Small intestine (tissue), 7 donors: ENCODE data around the gene PRKCB. TPM values are rescaled to one million over a fixed set of nuclear protein-coding genes. Genes with fewer than 3 reads are reported as not detected.

Experiments used
- DNase-seq, 2 donors: peaks; one replicate each; pipeline versions ENCODE4 v3.0.0 to v3.0.0-alpha.2; 2013
- FAIRE-seq: peaks from 2 replicates; lab custom pipeline; 2012; peaks lifted over from hg19 to GRCh38; lab: Jason Lieb, UNC
- H3K27ac ChIP-seq, 3 donors: one replicate each; pipeline ENCODE4 v1.5.1; 2013; ENCODE audit warnings: low read length in 2 of 3, mild to moderate bottlenecking in 2 of 3, control low read depth in 1 of 3, inconsistent platforms in 1 of 3, low read depth in 1 of 3, moderate library complexity in 1 of 3
- H3K27me3 ChIP-seq, 3 donors: one replicate each; pipeline ENCODE4 v1.6.1; 2013; ENCODE audit warnings: low read length in 3 of 3, inconsistent platforms in 1 of 3; ENCODE audit not compliant: control insufficient read depth in 3 of 3, insufficient read depth in 3 of 3
- H3K36me3 ChIP-seq, 3 donors: one replicate each; pipeline ENCODE4 v1.6.1; 2013; ENCODE audit warnings: low read length in 3 of 3, inconsistent platforms in 1 of 3, low read depth in 1 of 3, mild to moderate bottlenecking in 1 of 3, moderate library complexity in 1 of 3; ENCODE audit not compliant: control insufficient read depth in 3 of 3, insufficient read depth in 2 of 3
- H3K4me1 ChIP-seq, 3 donors: one replicate each; pipeline ENCODE4 v1.6.1; 2013; ENCODE audit warnings: low read length in 2 of 3, inconsistent platforms in 1 of 3, low read depth in 1 of 3, mild to moderate bottlenecking in 1 of 3, moderate library complexity in 1 of 3; ENCODE audit not compliant: control insufficient read depth in 3 of 3, insufficient read depth in 2 of 3
- H3K4me3 ChIP-seq, 3 donors: one replicate each; pipeline ENCODE4 v1.5.1; 2013; ENCODE audit warnings: low read length in 3 of 3, control low read depth in 1 of 3, inconsistent platforms in 1 of 3, low read depth in 1 of 3, mild to moderate bottlenecking in 1 of 3, moderate library complexity in 1 of 3
- H3K9me3 ChIP-seq, 2 donors: one replicate each; pipeline ENCODE4 v1.6.1; 2013; ENCODE audit warnings: low read depth in 1 of 2, low read length in 1 of 2; ENCODE audit not compliant: control insufficient read depth in 2 of 2, insufficient read depth in 1 of 2
- WGBS, 3 donors: extraction: QIAGEN DNeasy Blood & Tissue Kit; methylation state at CpG; one replicate each; pipeline ENCODE4 v1.1.7; 2013; 5-methylcytosine and 5-hydroxymethylcytosine counted together
- polyA plus RNA-seq, 4 donors: library from polyadenylated mRNA; stranded (reverse) in 3 of 4; unstranded in 1 of 4; fragments of 200-250 nt in 3 of 4; fragments of 120-200 nt in 1 of 4; gene quantifications; one replicate each; pipeline versions ENCODE4 v1.2.1 to v1.2.3, GENCODE V29; 2013
- donor health status: healthy with polysubstance abuse.
- donor health status: control.
- donor health status: control.
- donor health status: Bipolar disorder and iron deficiency.
- donor health status: healthy.

The PRKCB gene
- polyA plus RNA-seq, 4 donors, result 2.3 to 5.1 (median 2.8) TPM

- H3K36me3 ChIP-seq, result no peaks in the 10 kb centered on the region
- no peaks in the 10 kb centered on the region for H3K9me3 ChIP-seq
- H3K27me3 ChIP-seq, result no peaks in the 10 kb centered on the region
- no peaks in the 10 kb centered on the region for H3K4me1 ChIP-seq
- FAIRE-seq, result no peak
- no peak overlapping the region for H3K4me3 ChIP-seq
- no peak for DNase-seq
- no peak overlapping the region for H3K27ac ChIP-seq
- 64 to 83% (median 78%) methylated on average over 4 of the region's 4 CpGs for WGBS, 3 donors
Measured at GRCh38 chr16:23999663-24000062, 163.9 kb downstream of the PRKCB start.

GRCh38 chr16:24001710-24002109, 165.9 kb downstream of the PRKCB start:
- FAIRE-seq (no peak), DNase-seq (no peak)
- 87 to 98% (median 88%) methylated on average over 1 of the region's 1 CpG for WGBS, 3 donors
- no peaks in the 10 kb centered on the region for H3K9me3 ChIP-seq
- no peak overlapping the region for H3K27ac ChIP-seq
- H3K4me1 ChIP-seq, result no peaks in the 10 kb centered on the region
- no peaks in the 10 kb centered on the region for H3K27me3 ChIP-seq
- H3K36me3 ChIP-seq, result no peaks in the 10 kb centered on the region
- H3K4me3 ChIP-seq, result no peak overlapping the region

- 81 to 92% (median 82%) methylated on average over 4 of the region's 4 CpGs for WGBS, 3 donors
- no peaks in the 10 kb centered on the region for H3K27me3 ChIP-seq
- H3K36me3 ChIP-seq, result no peaks in the 10 kb centered on the region
- H3K4me1 ChIP-seq, result no peaks in the 10 kb centered on the region
- H3K9me3 ChIP-seq, result no peaks in the 10 kb centered on the region
- DNase-seq (no peak), FAIRE-seq (no peak)
- no peak overlapping the region for H3K27ac ChIP-seq
- no peak overlapping the region for H3K4me3 ChIP-seq
Measured at GRCh38 chr16:24002619-24003018, 166.8 kb downstream of the PRKCB start.

GRCh38 chr16:24005577-24005976, 169.8 kb downstream of the PRKCB start:
- no peaks in the 10 kb centered on the region for H3K4me1 ChIP-seq
- no peaks in the 10 kb centered on the region for H3K27me3 ChIP-seq
- H3K9me3 ChIP-seq, result no peaks in the 10 kb centered on the region
- FAIRE-seq (no peak), DNase-seq (no peak)
- H3K36me3 ChIP-seq, result no peaks in the 10 kb centered on the region
- H3K4me3 ChIP-seq, result no peak overlapping the region
- no peak overlapping the region for H3K27ac ChIP-seq
- 68 to 96% (median 81%) methylated on average over 6 of the region's 6 CpGs for WGBS, 3 donors

- H3K27me3 ChIP-seq, result no peaks in the 10 kb centered on the region
- no peaks in the 10 kb centered on the region for H3K4me1 ChIP-seq
- no peak for DNase-seq
- no peaks in the 10 kb centered on the region for H3K36me3 ChIP-seq
- 78 to 88% (median 78%) methylated on average over 7 of the region's 7 CpGs for WGBS, 3 donors
- FAIRE-seq, result no peak
- H3K27ac ChIP-seq, result no peak overlapping the region
- no peaks in the 10 kb centered on the region for H3K9me3 ChIP-seq
- H3K4me3 ChIP-seq, result no peak overlapping the region
Measured at GRCh38 chr16:24007391-24007790, 171.6 kb downstream of the PRKCB start.

- H3K27ac ChIP-seq, result no peak overlapping the region
- no peak for DNase-seq
Measured at GRCh38 chr16:24007934-24008333, 172.2 kb downstream of the PRKCB start.

GRCh38 chr16:24009098-24009497, 173.3 kb downstream of the PRKCB start:
- no peaks in the 10 kb centered on the region for H3K36me3 ChIP-seq
- DNase-seq, result no peak
- H3K4me3 ChIP-seq, result no peak overlapping the region
- WGBS, 3 donors, result 52 to 85% (median 63%) methylated on average over 4 of the region's 4 CpGs
- FAIRE-seq, result no peak
- H3K27me3 ChIP-seq, result no peaks in the 10 kb centered on the region
- H3K4me1 ChIP-seq, result no peaks in the 10 kb centered on the region
- no peaks in the 10 kb centered on the region for H3K9me3 ChIP-seq
- no peak overlapping the region for H3K27ac ChIP-seq

More at GRCh38 chr16:24007934-24008333, 172.2 kb downstream of the PRKCB start:
- Histone ChIP-seq H3K9me3 (no peaks in the 10 kb centered on the region), H3K36me3 (no peaks in the 10 kb centered on the region), H3K4me1 (no peaks in the 10 kb centered on the region), H3K27me3 (no peaks in the 10 kb centered on the region), H3K4me3 (no peak overlapping the region)
- WGBS, 3 donors, result 48 to 68% (median 63%) methylated on average over 1 of the region's 1 CpG
- FAIRE-seq, result no peak

- Histone ChIP-seq H3K27me3 (no peaks in the 10 kb centered on the region), H3K27ac (no peak overlapping the region), H3K4me1 (no peaks in the 10 kb centered on the region), H3K36me3 (no peaks in the 10 kb centered on the region), H3K4me3 (no peak overlapping the region), H3K9me3 (no peaks in the 10 kb centered on the region)
- FAIRE-seq, result no peak
- DNase-seq, result no peak
- WGBS, 3 donors, result 77 to 89% (median 80%) methylated on average over 3 of the region's 3 CpGs
Measured at GRCh38 chr16:24009955-24010354, 174.2 kb downstream of the PRKCB start.

- no peak for FAIRE-seq
Measured at GRCh38 chr16:24010440-24011089, 174.8 kb downstream of the PRKCB start.

More at GRCh38 chr16:24010440-24011089, 174.8 kb downstream of the PRKCB start:
- H3K27ac ChIP-seq, result no peak overlapping the region
- H3K9me3 ChIP-seq, result no peaks in the 10 kb centered on the region
- 45 to 52% (median 46%) methylated on average over 8 of the region's 8 CpGs for WGBS, 3 donors
- no peaks in the 10 kb centered on the region for H3K4me1 ChIP-seq
- peak; percentile 81 to 84 for DNase-seq
- H3K27me3 ChIP-seq, result no peaks in the 10 kb centered on the region
- H3K4me3 ChIP-seq, result no peak overlapping the region
- H3K36me3 ChIP-seq, result no peaks in the 10 kb centered on the region
